GM12878 (cell line): ENCODE results near the gene MT1E. TPM values are rescaled to one million over a fixed set of nuclear protein-coding genes. Genes with fewer than 3 reads are reported as not detected.

Experiments used
- ATAC-seq: fragments of 200-7000 bp; cut with Tn5 transposase; 3 replicates; pipeline ENCODE4 v1.9.1; 2020; ENCODE audit warnings: mild to moderate bottlenecking, moderate library complexity
- BruUV-seq: library from RNA; stranded (reverse); fragments of 400-500 nt; replicated peaks from 2 replicates; lab custom pipeline; 2021; lab: Mats Ljungman, UMichigan
- CTCF ChIA-PET: fragments of 300-600 bp; sonication (Branson Sonifier 250); formaldehyde crosslinking; extraction: SDS; loops from one replicate; lab custom pipeline; 2021; ENCODE audit warnings: inconsistent platforms; lab: Yijun Ruan, JAX
- POLR2A ChIA-PET: fragments of 350-600 bp; formaldehyde crosslinking; extraction: SDS; loops from one replicate; lab custom pipeline; 2021; ENCODE audit warnings: inconsistent platforms; lab: Charles Lee
- RAD21 ChIA-PET: fragments of 300-600 bp; sonication (Branson Sonifier 250); formaldehyde crosslinking; loops from one replicate; lab custom pipeline; 2023; ENCODE audit warnings: antibody characterized with exemption; ENCODE audit not compliant: unreplicated experiment; lab: Charles Lee
- SMC1A ChIA-PET: fragments of 300-600 bp; sonication (Branson Sonifier 250); formaldehyde crosslinking; loops from one replicate; lab custom pipeline; 2023; ENCODE audit not compliant: unreplicated experiment, uncharacterized antibody; lab: Charles Lee
- DNase-seq: peaks from one replicate; pipeline ENCODE4 v3.0.0-alpha.2; 2011; ENCODE audit warnings: low read depth, low spot score
- FAIRE-seq: peaks from 3 replicates; lab custom pipeline; 2011; peaks lifted over from hg19 to GRCh38; lab: Jason Lieb, UNC
- H2AFZ ChIP-seq: 2 replicates; pipeline ENCODE4 v1.6.0; 2011; ENCODE audit warnings: low read depth, low read length, control low read depth; ENCODE audit not compliant: control insufficient read depth
- H3K27ac ChIP-seq: 2 replicates; pipeline ENCODE4 v1.5.1; 2011; ENCODE audit warnings: control low read depth; ENCODE audit not compliant: control insufficient read depth, insufficient read depth
- H3K27me3 ChIP-seq, 2 experiments: replicated peaks in 1 of 2; 2 replicates each; pipeline versions ENCODE4 v1.6.0 to v1.6.1; 2011; ENCODE audit warnings: low read length in 1 of 2; ENCODE audit not compliant: control insufficient read depth in 2 of 2, insufficient read depth in 2 of 2
- H3K36me3 ChIP-seq, 2 experiments: 2 replicates each; pipeline ENCODE4 v1.5.1; 2011; ENCODE audit warnings: low read length in 1 of 2; ENCODE audit not compliant: control insufficient read depth in 2 of 2, insufficient read depth in 2 of 2
- H3K4me1 ChIP-seq: 2 replicates; pipeline ENCODE4 v1.6.1; 2011; ENCODE audit warnings: mild to moderate bottlenecking, low read length, moderate library complexity, mixed read lengths; ENCODE audit not compliant: control insufficient read depth, insufficient read depth
- H3K4me2 ChIP-seq: 2 replicates; pipeline ENCODE4 v1.6.0; 2011; ENCODE audit warnings: control low read depth; ENCODE audit not compliant: control insufficient read depth, insufficient read depth
- H3K4me3 ChIP-seq: fragments of 200-600 bp; sonication (generic); 2 replicates; pipeline ENCODE4 v1.5.1; 2016
- H3K79me2 ChIP-seq: 2 replicates; pipeline ENCODE4 v1.6.0; 2011; ENCODE audit warnings: low read length; ENCODE audit not compliant: control insufficient read depth, insufficient read depth
- H3K9ac ChIP-seq: 2 replicates; pipeline ENCODE4 v1.8.0; 2011; ENCODE audit warnings: low read length, control low read depth, mixed read lengths; ENCODE audit not compliant: control insufficient read depth, insufficient read depth
- H3K9me3 ChIP-seq: replicated peaks from 3 replicates; pipeline ENCODE4 v1.5.1; 2011; ENCODE audit warnings: mild to moderate bottlenecking, low read length; ENCODE audit not compliant: control insufficient read depth, insufficient read depth
- H4K20me1 ChIP-seq: 2 replicates; pipeline ENCODE4 v1.6.0; 2011; ENCODE audit not compliant: control insufficient read depth, insufficient read depth
- BACH1 ChIP-seq: fragments of 450-650 bp; IDR thresholded peaks from 2 replicates; pipeline ENCODE4 v1.6.1; 2017; ENCODE audit warnings: mild to moderate bottlenecking, borderline replicate concordance
- CBX3 ChIP-seq: fragments of 200-600 bp; sonication (generic); IDR thresholded peaks from 2 replicates; pipeline ENCODE4 v1.6.1; 2016; ENCODE audit warnings: low read depth, borderline replicate concordance
- CBX5 ChIP-seq: sonication (generic); IDR thresholded peaks from 2 replicates; pipeline ENCODE4 v1.6.1; 2016; ENCODE audit warnings: low read depth, moderate library complexity, mild to moderate bottlenecking, inconsistent platforms
- CHD2 ChIP-seq: IDR thresholded peaks from 2 replicates; pipeline ENCODE4 v1.6.1; 2011; ENCODE audit warnings: low read depth, low read length, improper control_type of control experiment, borderline replicate concordance
- CREB1 ChIP-seq: IDR thresholded peaks from 2 replicates; pipeline ENCODE4 v1.6.1; 2012; ENCODE audit warnings: low read depth, mild to moderate bottlenecking, inconsistent platforms
- ESRRA ChIP-seq: IDR thresholded peaks from 2 replicates; pipeline ENCODE4 v1.6.1; 2012; ENCODE audit warnings: mild to moderate bottlenecking, low read length, improper control_type of control experiment
- FOS ChIP-seq: IDR thresholded peaks from 3 replicates; pipeline ENCODE4 v1.6.1; 2011; ENCODE audit warnings: borderline replicate concordance; ENCODE audit not compliant: insufficient read length; ENCODE audit errors: extremely low read depth
- GATAD2B ChIP-seq: fragments of 450-650 bp; conservative IDR thresholded peaks from 2 replicates; pipeline ENCODE4 v1.6.1; 2017; ENCODE audit warnings: low read depth, mild to moderate bottlenecking, moderate library complexity
- HDAC6 ChIP-seq: fragments of 200-600 bp; sonication (generic); IDR thresholded peaks from one replicate; pipeline ENCODE4 v1.8.0; 2017; ENCODE audit warnings: antibody characterized with exemption; ENCODE audit not compliant: unreplicated experiment
- HSF1 ChIP-seq: fragments of 150-350 bp; IDR thresholded peaks from 2 replicates; pipeline ENCODE4 v1.6.1; 2014; ENCODE audit warnings: mild to moderate bottlenecking, low read depth, low read length
- IKZF2 ChIP-seq, 2 experiments: fragments of 450-650 bp; IDR thresholded peaks; 2 replicates each; pipeline ENCODE4 v1.6.1; 2017; ENCODE audit warnings: mild to moderate bottlenecking in 2 of 2, moderate library complexity in 2 of 2
- JUNB ChIP-seq: IDR thresholded peaks from 2 replicates; pipeline ENCODE4 v1.6.1; 2016; ENCODE audit warnings: antibody characterized with exemption, mild to moderate bottlenecking
- KAT2A ChIP-seq: conservative IDR thresholded peaks from 2 replicates; pipeline ENCODE4 v1.6.1; 2011; ENCODE audit warnings: low read depth, low read length; ENCODE audit not compliant: control insufficient read depth
- KLF5 ChIP-seq: fragments of 450-650 bp; IDR thresholded peaks from 2 replicates; pipeline ENCODE4 v1.6.1; 2014; ENCODE audit warnings: mild to moderate bottlenecking; ENCODE audit not compliant: partially characterized antibody
- MTA2 ChIP-seq: fragments of 450-650 bp; IDR thresholded peaks from 2 replicates; pipeline ENCODE4 v1.6.1; 2016; ENCODE audit warnings: low read depth, mild to moderate bottlenecking, moderate library complexity
- NBN ChIP-seq: fragments of 450-650 bp; IDR thresholded peaks from 2 replicates; pipeline ENCODE4 v1.6.1; 2016
- NR2C1 ChIP-seq: fragments of 450-650 bp; IDR thresholded peaks from 2 replicates; pipeline ENCODE4 v1.6.1; 2017; ENCODE audit warnings: antibody characterized with exemption, mild to moderate bottlenecking, moderate library complexity
- NR2F1 ChIP-seq: fragments of 450-650 bp; conservative IDR thresholded peaks from 2 replicates; pipeline ENCODE4 v1.6.1; 2017; ENCODE audit warnings: mild to moderate bottlenecking
- NRF1 ChIP-seq: conservative IDR thresholded peaks from 2 replicates; pipeline ENCODE4 v1.6.1; 2011; ENCODE audit warnings: mild to moderate bottlenecking, low read depth, low read length, improper control_type of control experiment
- POLR2A ChIP-seq: IDR thresholded peaks from 2 replicates; pipeline ENCODE4 v1.6.1; 2011; ENCODE audit warnings: low read depth, mild to moderate bottlenecking, low read length
- RELA ChIP-seq: fragments of 450-650 bp; IDR thresholded peaks from 2 replicates; pipeline ENCODE4 v1.8.0; 2014; ENCODE audit warnings: borderline replicate concordance; ENCODE audit not compliant: partially characterized antibody
- RUNX3 ChIP-seq: IDR thresholded peaks from 2 replicates; pipeline ENCODE4 v1.6.1; 2012; ENCODE audit warnings: low read length, inconsistent platforms
- TCF7 ChIP-seq: IDR thresholded peaks from 2 replicates; pipeline ENCODE4 v1.6.1; 2014; ENCODE audit warnings: antibody characterized with exemption, borderline replicate concordance
- USF2 ChIP-seq: IDR thresholded peaks from 2 replicates; pipeline ENCODE4 v1.6.1; 2011; ENCODE audit warnings: low read depth, low read length, improper control_type of control experiment, borderline replicate concordance
- ZNF24 ChIP-seq: fragments of 450-650 bp; IDR thresholded peaks from 2 replicates; pipeline ENCODE4 v1.6.1; 2017; ENCODE audit warnings: antibody characterized with exemption, mild to moderate bottlenecking
- in situ Hi-C: fragments of 300-500 bp; cut with MboI; formaldehyde crosslinking; loops from 9 replicates; pipeline ENCODE4 v1.14.3; 2018; ENCODE audit warnings: mixed read lengths
- intact Hi-C: fragments of 100-400 bp; cut with micrococcal nuclease; formaldehyde crosslinking; loops from one replicate; pipeline ENCODE4 v1.14.2; 2022; ENCODE audit not compliant: unreplicated experiment
- polyA plus RNA-seq, 11 experiments: library from polyadenylated mRNA; depleted of rRNA in 4 of 11; unstranded in 6 of 11; stranded (reverse) in 5 of 11; fragments of >200 nt; fragmentation: Nextera tagmentation in 4 of 11; fragmentation: Illumina TruSeq in 1 of 11; extraction: Ambion mirVana in 4 of 11; extraction: Trizol in 1 of 11; gene quantifications; 1 replicate in 1 of 11; 2 replicates in 10 of 11; pipeline versions ENCODE4 v1.2.1 to v1.2.3, GENCODE V29; 2011 to 2016; ENCODE audit warnings: inconsistent platforms in 2 of 11, missing spikeins in 2 of 11, low read depth in 1 of 11
- total RNA-seq, 4 experiments: library from RNA; depleted of rRNA in 3 of 4; stranded (reverse); fragments of >200 nt in 3 of 4; fragmentation: Illumina TruSeq in 1 of 4; extraction: Trizol in 1 of 4; gene quantifications; 2 replicates each; pipeline versions ENCODE4 v1.2.1 to v1.2.3, GENCODE V29; 2013 to 2021
- TF ChIP-seq, protein P1 (sequence below): fragments of 450-650 bp; IDR thresholded peaks from 2 replicates; pipeline ENCODE4 v1.6.1; 2016; ENCODE audit warnings: mild to moderate bottlenecking

The MT1E gene
- total and polyA plus RNA-seq, 10 of the 15 experiments (the other 5 are each of a cell fraction or from before 2014, with no cell fraction given) = 5.8 to 22.3 (median 16.5) TPM

- peaks cover 0 to 5% of the 10 kb centered on the region in 2 experiments; a peak in 2 of 4 replicates for H3K27me3 ChIP-seq
- H3K27ac ChIP-seq = no peak overlapping the region
- no peak overlapping the region for H3K9ac ChIP-seq
- FAIRE-seq (no peak), DNase-seq (no peak), ATAC-seq (peak; percentile 12)
- peaks cover 21% of the 10 kb centered on the region for H3K4me1 ChIP-seq
- H2AFZ ChIP-seq = no peak overlapping the region
- ChIA-PET SMC1A (interaction anchor here (1.5 kb wide), 1 partner anchor 14 kb away, joined by 5 read pairs; no protein-coding TSS in a partner anchor), CTCF (interaction anchor here (1.3 to 1.5 kb wide), 2 partner anchors 14 to 87 kb away, joined by 3 to 4 read pairs; no protein-coding TSS in a partner anchor), POLR2A (interaction anchor here (0.7 kb wide), 1 partner anchor 1958 kb away, joined by 6 read pairs; no protein-coding TSS in a partner anchor), RAD21 (no interaction called here)
- H4K20me1 ChIP-seq = no peaks in the 10 kb centered on the region
- no peaks in the 10 kb centered on the region for H3K36me3 ChIP-seq
- H3K79me2 ChIP-seq = no peaks in the 10 kb centered on the region
- no peaks in the 10 kb centered on the region for H3K9me3 ChIP-seq
- in situ Hi-C loops (no loop called here), intact Hi-C loops (no loop called here)
- H3K4me2 ChIP-seq = no peak overlapping the region
- no peak overlapping the region for H3K4me3 ChIP-seq
- no TSS peak for BruUV-seq
- no peak for TF ChIP-seq HSF1
- TF ChIP-seq NR2F1 = no peak
- TF ChIP-seq JUNB = peak; percentile 72
- TF ChIP-seq RUNX3 = peak; percentile 47
- no peak for TF ChIP-seq CHD2
- TF ChIP-seq, protein P1, sequence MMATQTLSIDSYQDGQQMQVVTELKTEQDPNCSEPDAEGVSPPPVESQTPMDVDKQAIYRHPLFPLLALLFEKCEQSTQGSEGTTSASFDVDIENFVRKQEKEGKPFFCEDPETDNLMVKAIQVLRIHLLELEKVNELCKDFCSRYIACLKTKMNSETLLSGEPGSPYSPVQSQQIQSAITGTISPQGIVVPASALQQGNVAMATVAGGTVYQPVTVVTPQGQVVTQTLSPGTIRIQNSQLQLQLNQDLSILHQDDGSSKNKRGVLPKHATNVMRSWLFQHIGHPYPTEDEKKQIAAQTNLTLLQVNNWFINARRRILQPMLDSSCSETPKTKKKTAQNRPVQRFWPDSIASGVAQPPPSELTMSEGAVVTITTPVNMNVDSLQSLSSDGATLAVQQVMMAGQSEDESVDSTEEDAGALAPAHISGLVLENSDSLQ = no peak
- TF ChIP-seq NR2C1 = no peak
- no peak for TF ChIP-seq ESRRA
- TF ChIP-seq NBN = no peak
- no peak for TF ChIP-seq CBX3
- TF ChIP-seq CREB1 = no peak
- TF ChIP-seq BACH1 = no peak
- TF ChIP-seq ZNF24 = no peak
- no peak for TF ChIP-seq NRF1
- TF ChIP-seq RELA = no peak
- no peak for TF ChIP-seq USF2
- TF ChIP-seq MTA2 = no peak
- TF ChIP-seq HDAC6 = no peak
- TF ChIP-seq IKZF2 (IDR thresholded peaks at IDR 0.05) = 0 out of 4 replicates have a peak, but pooled peaks of 1 of the 2 experiments have one; percentile 45
- TF ChIP-seq KAT2A = no peak
- no peak for TF ChIP-seq FOS
- TF ChIP-seq CBX5 = no peak
- no peak for TF ChIP-seq KLF5
- TF ChIP-seq TCF7 = no peak
- no peak for TF ChIP-seq POLR2A
- TF ChIP-seq GATAD2B = no peak
- TF ChIP-seq, all 136 proteins: peak for 3
Measured at GRCh38 chr16:56614549-56614991, 11.0 kb upstream of the MT1E start.
